ENCODE measurements around the gene CAD.

Gene CAD

DNA sequence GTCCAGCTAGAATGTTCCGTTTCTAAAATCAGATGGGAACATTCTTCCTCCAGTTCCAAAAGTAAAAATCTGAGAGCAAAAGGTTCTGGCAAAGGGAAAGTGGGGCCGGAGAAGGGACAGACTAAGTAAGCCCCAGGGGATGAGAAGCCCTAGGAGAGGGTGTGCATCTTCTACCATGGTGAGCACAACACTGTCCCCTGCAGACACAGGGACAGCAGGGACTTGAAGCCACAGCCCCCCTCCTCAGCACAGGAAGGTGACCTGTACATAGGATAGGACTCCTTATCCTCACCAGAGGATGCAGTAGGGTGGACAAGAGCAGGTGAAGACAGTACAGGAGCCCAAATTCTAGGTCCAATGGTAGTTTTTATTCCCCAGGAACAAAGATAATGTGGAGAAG is 17.9 kb upstream of the CAD start:
- no peak for DNase-seq

DNA sequence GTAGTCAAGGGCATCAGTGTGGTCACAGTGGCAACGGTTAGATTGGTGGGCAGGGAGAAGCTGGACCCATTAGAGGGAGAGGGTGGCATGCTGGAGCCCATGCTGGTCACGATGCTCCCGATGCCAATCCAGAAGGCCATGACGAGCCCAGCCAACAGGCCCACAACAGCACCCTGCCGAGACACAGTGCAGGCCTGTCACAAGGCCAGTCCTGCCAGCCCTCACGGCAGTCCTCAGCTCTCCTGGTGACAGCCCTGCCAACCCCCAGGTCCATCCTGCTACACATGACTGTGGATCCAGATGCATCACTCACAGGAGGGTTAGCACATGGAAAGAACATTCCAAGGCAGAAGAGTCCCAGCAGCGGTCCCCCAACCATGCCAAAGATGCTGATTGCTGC is 15.5 kb upstream of the CAD start:
- no peak for DNase-seq

DNA sequence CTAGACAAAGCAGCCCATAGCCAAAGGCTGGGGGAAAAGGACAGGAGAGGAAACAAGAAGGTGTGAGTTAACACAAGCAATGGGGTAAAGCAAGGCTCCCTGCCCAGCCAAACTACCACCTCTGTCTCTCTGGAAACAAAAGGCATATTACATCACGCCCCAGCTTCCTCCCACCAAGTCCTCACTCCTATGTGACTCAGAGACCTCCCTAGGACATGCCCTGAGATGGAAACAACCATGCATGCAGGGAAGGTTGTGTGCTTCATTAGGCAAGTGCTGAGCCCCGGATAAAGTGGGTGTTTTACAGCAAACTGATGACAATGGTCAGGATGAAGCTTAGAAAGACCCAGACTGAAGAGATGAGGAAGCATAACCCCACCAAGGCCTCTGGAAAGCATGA is 14.3 kb upstream of the CAD start:
- DNase-seq: no peak

DNA sequence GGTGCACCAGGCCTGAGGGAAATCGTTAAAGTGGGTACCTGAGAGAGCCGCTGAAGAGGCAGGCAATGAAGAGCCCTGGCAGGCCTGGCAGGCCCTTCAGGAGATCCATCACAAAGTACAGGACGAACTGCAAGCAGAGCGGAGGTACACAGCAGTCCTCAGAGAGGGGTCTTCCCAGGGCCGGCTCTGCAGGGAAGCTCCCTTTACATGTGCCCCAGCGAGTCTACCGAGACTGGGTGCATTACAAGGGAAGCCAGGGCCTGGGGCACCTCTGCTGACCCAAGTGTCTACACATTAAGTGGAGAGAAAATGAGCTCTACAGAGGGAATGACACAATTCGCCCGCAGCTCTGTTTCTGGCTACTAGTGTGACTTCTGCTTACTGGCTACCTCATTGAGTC is 13.4 kb upstream of the CAD start:
- DNase-seq: no peak

DNA sequence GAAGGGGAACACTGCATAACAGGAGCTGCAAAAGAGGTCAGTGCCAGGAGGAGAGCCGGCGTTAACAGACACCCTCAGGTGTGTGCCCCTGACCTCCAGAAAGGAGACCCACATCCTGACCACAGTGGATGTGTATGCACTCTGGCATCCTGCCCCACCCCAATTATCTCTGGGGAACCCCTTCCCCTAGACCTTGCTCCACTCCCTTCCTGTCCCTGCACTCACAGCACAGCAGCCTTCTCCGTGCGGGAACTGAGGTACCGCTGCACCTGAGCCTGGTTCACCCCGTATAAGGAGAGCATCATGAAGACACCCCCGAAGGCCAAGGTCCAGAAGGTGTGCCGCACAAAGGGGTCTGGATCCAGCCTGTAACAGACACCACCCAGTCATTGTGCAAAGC is 12.6 kb upstream of the CAD start:
- DNase-seq: no peak

DNA sequence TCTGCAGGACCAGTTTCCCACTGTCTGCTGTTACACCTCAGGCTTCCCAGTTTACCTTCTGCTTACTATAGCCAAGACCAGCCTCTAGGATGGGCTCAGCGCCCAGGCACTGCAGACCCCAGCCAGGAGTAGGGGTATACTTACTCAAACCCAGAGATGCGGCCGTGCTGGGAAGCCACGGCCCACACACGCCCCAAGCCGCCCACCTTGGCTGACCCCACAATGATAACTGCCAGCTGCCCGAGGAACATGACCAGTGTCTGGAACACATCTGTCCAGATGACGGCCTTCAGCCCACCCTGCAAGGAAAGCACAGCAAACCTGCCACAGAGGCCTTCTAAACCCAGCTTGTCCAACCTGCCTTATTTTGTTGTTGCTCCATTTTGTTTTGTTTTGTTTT is 12.0 kb upstream of the CAD start:
- no peak for DNase-seq

DNA sequence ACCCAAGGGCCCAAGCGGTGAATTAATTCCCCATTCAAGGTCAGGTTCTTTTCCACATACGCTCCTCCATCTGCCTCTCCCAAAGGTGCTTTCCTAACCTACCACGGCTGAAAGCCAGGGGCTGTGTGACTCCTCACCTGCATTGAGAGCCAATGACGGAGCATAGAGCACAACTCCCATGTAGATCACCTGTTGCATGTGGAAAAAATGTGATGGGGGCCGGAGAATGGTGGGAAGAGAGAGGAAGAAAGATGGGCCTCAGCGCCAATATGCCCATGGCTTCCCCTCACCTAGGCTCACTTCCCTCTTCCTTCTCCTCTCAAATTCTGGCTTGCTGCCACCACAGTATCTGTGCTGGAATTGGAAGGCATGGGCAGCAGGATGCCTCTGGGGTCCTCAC is 10.8 kb upstream of the CAD start:
- no peak for DNase-seq

DNA sequence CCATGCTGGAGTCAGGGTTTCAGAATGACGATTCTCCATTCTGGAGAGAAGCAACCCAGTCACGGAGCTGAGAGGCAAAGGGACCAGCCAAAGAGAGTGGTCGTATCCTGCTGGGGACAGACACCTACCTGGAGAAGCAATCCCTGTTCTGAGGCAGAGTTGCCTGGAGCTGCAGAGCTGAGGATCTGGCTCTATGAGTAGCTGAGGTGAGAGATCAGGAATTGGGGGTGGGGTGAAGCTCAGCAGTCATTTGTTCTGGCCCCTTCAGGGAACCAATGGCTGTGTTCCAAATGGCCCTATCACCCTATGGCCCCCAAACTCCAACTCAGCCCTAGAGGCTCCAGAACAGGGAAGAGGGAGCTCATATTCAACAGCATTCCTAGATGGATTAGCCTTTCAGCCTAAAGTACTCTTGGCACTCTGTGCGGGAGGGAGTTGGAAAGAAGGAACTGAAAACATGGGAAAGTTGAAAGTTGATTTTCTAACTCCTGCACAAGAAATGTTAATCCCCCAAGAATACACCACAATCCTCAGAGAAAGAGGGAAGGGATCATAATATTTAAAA is 8.6 kb upstream of the CAD start:
- no peak for DNase-seq

DNA sequence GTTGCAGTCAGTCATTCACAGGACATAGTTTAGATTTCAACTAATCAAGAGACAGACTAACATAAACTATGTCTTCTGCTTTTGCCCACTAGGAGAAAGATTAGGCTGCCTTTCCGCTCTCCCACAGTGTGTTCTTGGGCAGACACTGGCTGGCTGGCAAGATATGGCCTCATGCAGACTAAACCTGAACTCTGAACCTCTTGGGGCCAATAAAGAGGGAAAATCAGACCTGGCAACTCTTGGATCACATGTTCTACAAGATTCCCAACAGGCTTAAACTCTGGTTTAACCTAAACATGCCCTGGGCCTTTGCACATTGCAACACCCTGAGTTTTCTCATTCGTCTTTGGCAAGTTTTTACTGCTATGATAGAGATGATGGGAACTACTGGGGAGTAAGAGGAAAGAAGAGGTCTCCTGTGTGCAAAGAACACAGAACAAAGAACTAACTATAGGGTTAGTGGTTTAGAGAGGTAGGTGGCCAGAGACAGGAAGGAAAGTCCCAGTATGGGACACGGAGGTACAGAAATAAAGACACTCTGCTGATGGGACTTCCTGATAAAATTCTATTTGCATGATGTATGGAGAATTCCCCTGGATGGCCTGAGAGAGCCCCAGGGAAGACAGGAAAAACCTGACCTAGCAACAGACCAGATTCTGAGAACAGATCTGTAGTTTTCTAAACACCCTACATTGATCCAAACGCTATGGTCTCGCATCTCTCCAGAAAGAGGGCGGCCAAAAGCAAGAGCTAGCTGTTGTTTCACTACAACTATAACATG is 7.4 kb upstream of the CAD start:
- DNase-seq: no peak

DNA sequence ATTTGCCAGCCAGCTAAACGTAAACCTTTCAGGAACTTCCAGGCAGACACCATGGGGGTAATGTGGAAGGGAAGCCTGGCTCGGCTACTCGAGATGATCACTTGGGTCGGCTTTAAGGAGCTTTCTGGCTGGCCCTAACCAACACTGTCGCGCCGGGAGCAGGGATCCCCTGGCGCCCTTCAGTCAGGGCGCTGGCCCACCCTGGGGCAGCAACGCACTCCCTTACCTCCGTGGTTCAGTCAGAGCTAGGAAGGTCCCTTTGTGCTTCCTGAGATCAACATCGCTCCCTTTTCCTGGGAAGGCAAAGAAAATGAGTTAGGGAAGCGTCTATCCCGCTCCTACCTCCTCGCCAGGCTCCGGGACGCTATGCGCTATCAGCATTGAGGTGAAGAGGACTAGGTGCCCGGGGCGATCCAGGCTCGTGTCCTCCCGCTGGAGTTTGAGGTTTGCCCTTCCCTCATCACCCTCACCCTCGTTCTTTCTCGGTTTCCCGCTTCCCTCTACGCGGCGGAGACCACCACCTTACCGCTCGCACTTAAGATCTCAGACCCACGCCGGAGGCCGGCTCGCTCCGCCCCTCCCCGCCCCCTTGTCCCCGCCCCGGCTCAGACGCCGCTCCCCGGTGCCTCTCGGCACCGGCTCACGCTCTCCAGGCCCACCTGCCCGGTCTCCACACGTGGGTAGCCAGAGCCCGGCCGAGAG is 5.8 kb upstream of the CAD start:
- no peak for DNase-seq

DNA sequence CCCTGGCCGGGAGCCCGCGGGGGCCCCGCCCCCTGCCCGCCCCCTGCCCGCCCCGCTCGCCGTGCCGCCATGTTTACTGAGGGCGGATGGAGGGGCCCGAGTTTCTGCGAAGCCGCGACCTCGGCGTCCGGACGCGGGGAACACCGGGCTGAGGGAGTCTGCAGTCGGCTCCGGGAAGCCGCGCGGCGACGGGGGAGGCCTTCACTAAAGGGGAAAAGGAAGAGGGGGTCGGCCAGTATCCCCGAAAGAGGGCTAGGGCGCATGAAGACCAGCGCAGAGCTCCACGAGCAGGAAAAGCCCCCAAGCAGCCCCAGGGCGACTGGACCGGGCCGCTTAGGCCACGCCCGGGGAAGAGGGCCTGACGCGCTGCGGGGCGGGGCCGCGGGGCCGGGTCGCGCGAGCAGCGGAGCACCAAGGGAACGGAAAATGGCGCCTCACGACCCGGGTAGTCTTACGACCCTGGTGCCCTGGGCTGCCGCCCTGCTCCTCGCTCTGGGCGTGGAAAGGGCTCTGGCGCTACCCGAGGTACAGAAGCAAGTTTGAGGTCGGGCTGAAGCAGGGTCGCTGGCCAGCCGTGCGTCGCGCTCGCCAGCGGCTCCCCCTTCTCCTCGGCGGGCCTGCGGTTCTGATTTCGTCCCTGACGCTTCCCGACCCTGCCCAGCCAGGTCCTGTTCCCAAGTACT is 5.1 kb upstream of the CAD start, which contains the start of the genes ATRAID and SLC5A6:
ATRAID (plus strand) TSS at position 99 of the 683 bp plus-strand sequence; CDS start at position 427, 328 bp downstream.
SLC5A6 (minus strand) TSS at position 326 of the 683 bp plus-strand sequence. CDS start 4,618 bp downstream, outside the sequence.
- DNase-seq: peak; percentile 82 to 86

DNA sequence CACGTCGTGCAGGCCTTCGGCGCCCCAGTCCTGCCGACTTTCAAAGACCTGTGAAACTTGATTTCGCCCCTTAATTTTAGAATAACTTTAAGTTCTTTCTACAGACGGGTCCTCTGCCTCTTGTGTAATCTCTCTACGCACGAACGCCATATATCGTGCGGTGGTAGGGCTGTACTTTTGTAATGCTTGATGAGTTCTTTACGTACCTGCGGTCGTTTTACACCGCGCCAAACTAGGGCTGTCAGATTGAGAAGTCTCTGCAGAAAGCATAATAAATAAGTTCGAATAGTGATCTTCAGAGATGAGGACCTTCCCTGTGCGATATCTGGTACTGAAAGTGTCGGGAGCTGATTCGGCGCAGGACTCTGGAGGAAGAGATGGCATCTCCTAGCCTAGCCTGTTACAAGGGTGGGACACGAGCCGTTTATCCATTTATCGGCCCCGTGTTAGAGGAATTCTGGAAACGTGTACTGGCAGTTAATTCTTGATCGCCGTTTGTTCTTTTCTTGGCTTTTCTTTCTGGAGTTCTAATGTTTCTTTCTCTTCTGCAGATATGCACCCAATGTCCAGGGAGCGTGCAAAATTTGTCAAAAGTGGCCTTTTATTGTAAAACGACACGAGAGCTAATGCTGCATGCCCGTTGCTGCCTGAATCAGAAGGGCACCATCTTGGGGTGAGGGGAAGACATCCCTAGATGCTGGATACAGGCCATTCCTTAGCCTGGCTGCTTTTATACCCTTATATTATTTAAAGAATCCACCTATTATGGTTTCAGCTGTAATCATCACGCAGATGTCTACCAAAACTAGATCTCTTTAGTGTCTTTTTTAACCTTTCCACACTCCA is 4.3 kb upstream of the CAD start:
- DNase-seq: no peak

DNA sequence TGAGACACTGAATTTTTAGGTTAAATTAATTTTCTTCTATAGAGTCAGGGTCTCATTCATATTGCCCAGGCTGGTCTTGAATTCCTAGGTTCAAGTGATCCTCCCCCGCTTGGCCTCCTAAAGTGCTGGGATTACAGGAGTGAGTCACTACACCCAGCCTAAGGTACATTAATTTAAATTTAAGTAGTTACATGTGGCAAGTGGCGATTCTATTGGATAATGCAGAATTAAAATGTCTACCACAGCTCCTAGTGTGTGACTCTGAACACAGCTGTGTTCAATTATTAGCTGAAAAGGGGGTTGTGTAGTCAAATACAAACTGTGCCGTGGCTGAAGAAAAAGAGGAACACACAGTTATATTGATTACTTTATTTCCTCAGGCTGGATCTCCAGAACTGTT is 2.2 kb upstream of the CAD start:
- DNase-seq: no peak

DNA sequence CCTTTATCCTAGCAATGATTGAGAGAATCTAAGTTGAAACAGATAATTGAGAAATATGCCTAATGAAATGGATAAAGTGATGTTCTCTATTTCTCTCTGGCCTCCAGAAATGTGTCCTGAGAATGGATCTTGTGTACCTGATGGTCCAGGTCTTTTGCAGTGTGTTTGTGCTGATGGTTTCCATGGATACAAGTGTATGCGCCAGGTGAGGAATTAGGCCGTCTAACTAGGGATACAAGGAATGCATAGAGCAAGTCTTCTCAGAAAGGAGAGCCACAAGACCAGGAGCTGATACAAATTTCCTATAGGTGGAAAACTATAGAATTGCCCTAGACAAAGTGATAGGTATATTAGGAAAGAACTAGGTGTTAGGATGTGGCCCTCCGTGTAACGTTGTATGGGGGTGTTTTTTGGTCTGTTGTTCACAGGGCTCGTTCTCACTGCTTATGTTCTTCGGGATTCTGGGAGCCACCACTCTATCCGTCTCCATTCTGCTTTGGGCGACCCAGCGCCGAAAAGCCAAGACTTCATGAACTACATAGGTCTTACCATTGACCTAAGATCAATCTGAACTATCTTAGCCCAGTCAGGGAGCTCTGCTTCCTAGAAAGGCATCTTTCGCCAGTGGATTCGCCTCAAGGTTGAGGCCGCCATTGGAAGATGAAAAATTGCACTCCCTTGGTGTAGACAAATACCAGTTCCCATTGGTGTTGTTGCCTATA is 592 bp upstream of the CAD start:
- DNase-seq: no peak

DNA sequence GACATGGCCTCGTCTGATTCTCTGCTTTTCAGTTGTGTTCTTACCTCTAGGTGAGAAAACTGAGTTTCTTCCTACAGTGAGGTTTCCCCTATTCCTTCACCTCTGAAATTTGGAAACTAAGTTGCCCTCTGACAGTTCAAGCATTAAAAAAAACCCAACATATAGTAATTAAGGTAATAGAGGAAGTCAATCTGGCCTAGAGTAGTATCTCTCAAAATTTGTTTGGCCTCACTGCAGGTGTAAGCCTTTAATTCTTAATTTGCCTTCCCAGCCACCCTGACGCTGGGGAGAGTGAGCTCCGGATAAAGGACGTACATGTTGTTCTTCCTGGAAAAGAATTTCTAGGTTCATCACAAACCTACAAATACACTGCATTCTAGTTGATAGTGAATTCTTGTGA is 1.4 kb downstream of the CAD start:
- DNase-seq: no peak

DNA sequence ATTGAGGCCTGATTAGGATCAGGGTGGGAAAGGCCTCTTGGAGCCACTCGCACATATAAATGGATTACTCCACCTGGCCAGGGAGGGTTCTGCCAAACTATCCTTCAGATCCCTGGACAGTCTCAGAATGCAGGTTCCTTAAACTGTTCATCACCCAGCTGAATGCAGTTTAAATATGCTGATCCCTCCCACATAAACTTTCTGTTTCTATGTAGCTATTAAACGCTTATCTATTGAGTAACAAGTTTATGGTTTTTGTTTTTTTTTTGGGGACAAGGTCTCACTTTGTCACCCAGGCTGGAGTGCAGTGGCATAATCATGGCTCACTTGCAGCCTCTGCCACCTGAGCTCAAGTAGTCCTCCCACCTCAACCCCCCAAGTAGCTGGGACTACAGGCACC is 1.9 kb downstream of the CAD start:
- DNase-seq: no peak

DNA sequence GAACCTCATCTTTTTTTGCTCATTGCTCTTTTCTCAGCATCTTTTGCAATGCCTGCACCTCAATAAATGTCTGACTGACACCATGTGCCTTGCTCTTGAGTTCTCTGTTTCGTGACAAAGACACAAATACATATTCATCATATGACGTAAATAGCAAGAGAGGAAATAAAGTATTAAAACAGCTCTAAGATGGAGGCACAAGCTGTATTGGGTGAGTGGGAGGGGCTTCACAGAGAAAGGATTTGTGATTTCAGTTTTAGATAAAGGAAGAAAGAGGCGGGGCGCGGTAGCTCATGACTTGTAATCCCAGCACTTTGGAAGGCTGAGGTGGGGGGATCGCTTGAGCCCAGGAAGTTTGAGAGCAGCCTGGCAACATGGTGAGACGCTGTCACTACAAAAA is 2.9 kb downstream of the CAD start:
- DNase-seq: no peak

DNA sequence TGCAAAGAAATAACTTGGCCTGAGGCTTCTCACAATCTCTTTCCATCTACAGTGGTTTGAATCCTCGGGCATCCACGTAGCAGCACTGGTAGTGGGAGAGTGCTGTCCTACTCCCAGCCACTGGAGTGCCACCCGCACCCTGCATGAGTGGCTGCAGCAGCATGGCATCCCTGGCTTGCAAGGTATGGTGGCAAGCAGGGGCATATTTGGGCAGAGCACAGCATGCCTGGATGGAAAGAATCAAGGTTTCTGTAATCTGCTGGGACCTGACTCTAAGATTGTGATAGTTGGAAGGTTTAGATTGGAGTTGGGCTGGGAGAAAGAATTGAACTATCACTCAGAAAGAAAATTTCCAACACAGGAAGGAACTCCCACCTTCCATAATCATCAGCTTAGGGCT is 4.0 kb downstream of the CAD start:
- no peak for DNase-seq

DNA sequence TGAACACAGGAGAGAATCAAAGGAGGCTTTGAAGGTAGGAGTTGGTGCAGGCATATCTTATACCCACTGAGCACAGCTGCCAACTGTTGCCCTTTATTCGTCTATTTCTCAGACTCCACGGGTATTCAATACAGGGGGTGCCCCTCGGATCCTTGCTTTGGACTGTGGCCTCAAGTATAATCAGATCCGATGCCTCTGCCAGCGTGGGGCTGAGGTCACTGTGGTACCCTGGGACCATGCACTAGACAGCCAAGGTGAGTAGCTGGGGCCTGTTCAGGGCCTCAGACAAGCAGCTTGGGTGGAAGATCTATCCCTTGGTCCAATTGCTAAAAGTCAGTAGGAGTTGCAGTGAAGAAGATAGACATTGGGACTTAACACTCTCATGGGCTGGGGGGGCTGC is 5.2 kb downstream of the CAD start:
- DNase-seq: no peak

DNA sequence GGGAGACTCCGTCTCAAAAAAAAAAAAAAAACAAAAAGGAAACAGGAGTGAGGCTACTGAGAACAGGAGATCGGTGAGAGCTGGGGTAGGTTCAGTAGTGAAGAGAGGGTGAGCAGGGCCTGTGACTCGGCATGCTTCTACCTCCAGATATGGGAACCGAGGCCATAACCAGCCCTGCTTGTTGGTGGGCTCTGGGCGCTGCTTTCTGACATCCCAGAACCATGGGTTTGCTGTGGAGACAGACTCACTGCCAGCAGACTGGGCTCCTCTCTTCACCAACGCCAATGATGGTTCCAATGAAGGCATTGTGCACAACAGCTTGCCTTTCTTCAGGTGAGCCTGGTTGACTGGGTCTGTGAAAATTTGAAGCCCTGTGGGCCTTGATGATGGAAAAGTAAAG is 6.2 kb downstream of the CAD start:
- no peak for DNase-seq

DNA sequence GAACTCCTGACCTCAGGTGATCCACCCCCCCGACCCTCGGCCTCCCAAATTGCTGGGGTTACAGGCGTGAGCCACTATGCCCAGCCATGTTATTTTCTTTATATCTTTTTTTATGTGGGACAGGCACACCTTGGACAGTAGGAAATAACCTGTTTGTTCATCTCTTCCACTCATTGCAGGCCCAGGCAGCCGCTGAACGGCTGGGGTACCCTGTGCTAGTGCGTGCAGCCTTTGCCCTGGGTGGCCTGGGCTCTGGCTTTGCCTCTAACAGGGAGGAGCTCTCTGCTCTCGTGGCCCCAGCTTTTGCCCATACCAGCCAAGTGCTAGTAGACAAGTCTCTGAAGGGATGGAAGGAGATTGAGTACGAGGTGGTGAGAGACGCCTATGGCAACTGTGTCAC is 8.4 kb downstream of the CAD start:
- DNase-seq: no peak

DNA sequence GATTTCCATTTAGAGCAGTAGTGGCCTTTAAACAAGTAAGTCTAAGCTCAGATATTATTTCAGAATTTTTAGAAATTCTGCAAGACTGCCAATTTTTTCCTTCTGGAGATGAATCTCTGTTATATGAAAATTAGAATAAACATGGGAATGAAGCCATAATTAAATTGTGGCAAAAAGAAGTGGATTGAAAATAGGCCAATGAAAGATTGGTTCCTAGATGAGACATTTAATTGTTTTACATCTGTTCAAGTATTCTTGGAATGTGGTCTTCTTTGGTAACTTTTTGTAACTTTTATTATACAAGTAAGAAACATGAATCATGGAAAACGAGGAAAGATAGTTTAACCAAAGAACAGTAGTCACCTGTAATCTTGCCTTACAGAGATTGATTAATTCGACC is 10.3 kb downstream of the CAD start:
- no peak for DNase-seq

All from stimulated activated CD4-positive, alpha-beta T cell treated with anti-CD3 and anti-CD28 coated beads, Interleukin-2, amount 100 ng/mL, for 48 hours (primary cell).